Thoracic aorta (tissue), 2 donors: ENCODE results near the gene SCUBE1. TPM values are rescaled to one million over a fixed set of nuclear protein-coding genes. Genes with fewer than 3 reads are reported as not detected.

Source experiments
- ATAC-seq: fragments of 150-250 bp; one replicate; pipeline ENCODE4 v1.8.0; 2017; ENCODE audit warnings: low read depth; ENCODE audit not compliant: insufficient number of reproducible peaks, low FRiP score
- DNase-seq: peaks from one replicate; pipeline ENCODE4 v3.0.0-alpha.2; 2020; ENCODE audit warnings: low spot score
- H3K27ac ChIP-seq, 2 donors: fragments of 200-600 bp; sonication (generic); 1 replicate in 1 of 2; 2 replicates in 1 of 2; pipeline ENCODE4 v1.5.1; 2016; ENCODE audit warnings: mild to moderate bottlenecking in 2 of 2, moderate library complexity in 2 of 2
- H3K27me3 ChIP-seq: fragments of 200-600 bp; sonication (generic); replicated peaks from 2 replicates; pipeline ENCODE4 v1.6.0; 2016; ENCODE audit warnings: mild to moderate bottlenecking; ENCODE audit not compliant: insufficient read depth
- H3K36me3 ChIP-seq: fragments of 200-600 bp; sonication (generic); one replicate; pipeline ENCODE4 v1.5.1; 2016
- H3K4me1 ChIP-seq, 2 donors: fragments of 200-600 bp; sonication (generic); 1 replicate in 1 of 2; 2 replicates in 1 of 2; pipeline versions ENCODE4 v1.5.1 to v1.6.0; 2016; ENCODE audit warnings: low read depth in 2 of 2, mild to moderate bottlenecking in 1 of 2; ENCODE audit not compliant: control insufficient read depth in 1 of 2
- H3K4me3 ChIP-seq: fragments of 200-600 bp; sonication (generic); 2 replicates; pipeline ENCODE4 v1.5.1; 2016; ENCODE audit warnings: mild to moderate bottlenecking
- H3K9me3 ChIP-seq: fragments of 200-600 bp; sonication (generic); 2 replicates; pipeline ENCODE4 v1.5.1; 2016
- CTCF ChIP-seq: fragments of 200-600 bp; sonication (generic); IDR thresholded peaks from one replicate; pipeline ENCODE4 v1.5.1; 2019; ENCODE audit warnings: antibody characterized with exemption
- total RNA-seq, 2 donors: library from RNA; depleted of rRNA; stranded (reverse); fragments of >200 nt; gene quantifications; one replicate each; pipeline versions ENCODE4 v1.1.0 to v1.2.3, GENCODE V29; 2016

Gene SCUBE1
- total RNA-seq, 2 donors from 2014 or later, result 6.0 to 25.0 TPM

- H3K36me3 ChIP-seq, result peaks cover 25% of the 10 kb centered on the region
- TF ChIP-seq CTCF, result no peak
- no peak overlapping the region for H3K27ac ChIP-seq
- H3K4me3 ChIP-seq, result no peak overlapping the region
- no peaks in the 10 kb centered on the region for H3K4me1 ChIP-seq
- DNase-seq (no peak), ATAC-seq (no peak)
- H3K9me3 ChIP-seq, result no peaks in the 10 kb centered on the region
- H3K27me3 ChIP-seq, result no peaks in the 10 kb centered on the region
Measured at GRCh38 chr22:43166132-43166930, 176.8 kb downstream of the SCUBE1 start.

GRCh38 chr22:43164636-43165035 is 178.5 kb downstream of the SCUBE1 start:
- Histone ChIP-seq H3K9me3 (no peaks in the 10 kb centered on the region), H3K4me1 (no peaks in the 10 kb centered on the region), H3K27me3 (no peaks in the 10 kb centered on the region), H3K4me3 (no peak overlapping the region), H3K27ac (no peak overlapping the region), H3K36me3 (peaks cover 23% of the 10 kb centered on the region)
- DNase-seq (no peak), ATAC-seq (no peak)
- no peak for TF ChIP-seq CTCF

- Histone ChIP-seq H3K27ac (peak overlapping the region in 1 of 2 donors; percentile 11), H3K27me3 (no peaks in the 10 kb centered on the region), H3K4me1 (no peaks in the 10 kb centered on the region), H3K4me3 (no peak overlapping the region), H3K36me3 (peaks cover 23% of the 10 kb centered on the region), H3K9me3 (no peaks in the 10 kb centered on the region)
- ATAC-seq (no peak), DNase-seq (no peak)
- TF ChIP-seq CTCF, result no peak
Measured at GRCh38 chr22:43163241-43163795, 179.9 kb downstream of the SCUBE1 start.

GRCh38 chr22:43162412-43163150 is 180.6 kb downstream of the SCUBE1 start:
- no peaks in the 10 kb centered on the region for H3K27me3 ChIP-seq
- no peaks in the 10 kb centered on the region for H3K9me3 ChIP-seq
- DNase-seq, result no peak
- no peaks in the 10 kb centered on the region for H3K4me1 ChIP-seq
- no peak overlapping the region for H3K4me3 ChIP-seq
- no peak overlapping the region for H3K27ac ChIP-seq
- no peak for TF ChIP-seq CTCF
- H3K36me3 ChIP-seq, result peaks cover 18% of the 10 kb centered on the region
- no peak for ATAC-seq

- no peaks in the 10 kb centered on the region for H3K4me1 ChIP-seq
Measured at GRCh38 chr22:43160497-43161126, 182.6 kb downstream of the SCUBE1 start.

More at GRCh38 chr22:43160497-43161126, 182.6 kb downstream of the SCUBE1 start:
- TF ChIP-seq CTCF, result no peak
- H3K36me3 ChIP-seq, result peaks cover 16% of the 10 kb centered on the region
- H3K9me3 ChIP-seq, result no peaks in the 10 kb centered on the region
- no peak overlapping the region for H3K27ac ChIP-seq
- no peak for DNase-seq
- H3K4me3 ChIP-seq, result no peak overlapping the region
- no peaks in the 10 kb centered on the region for H3K27me3 ChIP-seq
- no peak for ATAC-seq
